Ishikawa (cell line): ENCODE data around the gene HYAL1.

Source experiments
- CEBPB ChIP-seq: IDR thresholded peaks from 2 replicates; pipeline ENCODE4 v1.6.1; 2012
- CREB1 ChIP-seq: IDR thresholded peaks from 2 replicates; pipeline ENCODE4 v1.6.1; 2012; ENCODE audit warnings: low read depth
- EGR1 ChIP-seq: IDR thresholded peaks from 2 replicates; pipeline ENCODE4 v1.6.1; 2012
- EP300 ChIP-seq: IDR thresholded peaks from 2 replicates; pipeline ENCODE4 v1.6.1; 2012; ENCODE audit warnings: borderline replicate concordance
- FOXM1 ChIP-seq: IDR thresholded peaks from 2 replicates; pipeline ENCODE4 v1.6.1; 2012; ENCODE audit warnings: low read depth, borderline replicate concordance
- MAX ChIP-seq: IDR thresholded peaks from 2 replicates; pipeline ENCODE4 v1.6.1; 2012
- NFIC ChIP-seq: IDR thresholded peaks from 2 replicates; pipeline ENCODE4 v1.6.1; 2012
- RAD21 ChIP-seq: IDR thresholded peaks from 2 replicates; pipeline ENCODE4 v1.6.1; 2012; ENCODE audit warnings: low read depth
- REST ChIP-seq: IDR thresholded peaks from 2 replicates; pipeline ENCODE4 v1.6.1; 2012; ENCODE audit warnings: low read depth, mild to moderate bottlenecking
- TAF1 ChIP-seq: IDR thresholded peaks from 2 replicates; pipeline ENCODE4 v1.6.1; 2012; ENCODE audit warnings: low read depth, mild to moderate bottlenecking
- TCF12 ChIP-seq: IDR thresholded peaks from 2 replicates; pipeline ENCODE4 v1.6.1; 2012; ENCODE audit warnings: low read depth
- TEAD4 ChIP-seq: IDR thresholded peaks from 2 replicates; pipeline ENCODE4 v1.6.1; 2012
- USF1 ChIP-seq: IDR thresholded peaks from 2 replicates; pipeline ENCODE4 v1.6.1; 2012
- YY1 ChIP-seq: IDR thresholded peaks from 2 replicates; pipeline ENCODE4 v1.6.1; 2012; ENCODE audit warnings: low read depth
- ZBTB7A ChIP-seq: IDR thresholded peaks from 2 replicates; pipeline ENCODE4 v1.6.1; 2012; ENCODE audit warnings: low read depth

HYAL1 gene

GRCh38 chr3:50314816-50315215 is 11.4 kb upstream of the HYAL1 start:
- TF ChIP-seq TEAD4 = no peak

GRCh38 chr3:50314342-50314741 is 11.0 kb upstream of the HYAL1 start:
- TF ChIP-seq REST (no peak), ZBTB7A (no peak), FOXM1 (no peak), NFIC (no peak), EP300 (no peak), EGR1 (no peak), RAD21 (no peak), MAX (no peak), CEBPB (no peak), TAF1 (no peak), USF1 (no peak), TEAD4 (no peak), CREB1 (no peak), TCF12 (no peak), YY1 (no peak)

GRCh38 chr3:50304601-50305000 is 1.2 kb upstream of the HYAL1 start:
- TF ChIP-seq RAD21 = no peak
- no peak for TF ChIP-seq TAF1
- no peak for TF ChIP-seq MAX
- no peak for TF ChIP-seq USF1
- no peak for TF ChIP-seq CEBPB
- TF ChIP-seq EGR1 = no peak
- TF ChIP-seq FOXM1 = no peak
- no peak for TF ChIP-seq REST
- no peak for TF ChIP-seq EP300
- TF ChIP-seq TEAD4 = no peak
- TF ChIP-seq NFIC = no peak
- no peak for TF ChIP-seq CREB1
- no peak for TF ChIP-seq ZBTB7A
- TF ChIP-seq TCF12 = no peak
- TF ChIP-seq YY1 = no peak

- no peak for TF ChIP-seq USF1
Measured at GRCh38 chr3:50302095-50303012, 1.0 kb downstream of the HYAL1 start.

- TF ChIP-seq CEBPB (no peak), EGR1 (no peak), RAD21 (no peak), YY1 (no peak), TAF1 (no peak), REST (no peak), EP300 (no peak), CREB1 (no peak), USF1 (no peak), ZBTB7A (no peak), MAX (no peak), TEAD4 (no peak), NFIC (no peak), FOXM1 (no peak), TCF12 (no peak)
Measured at GRCh38 chr3:50300681-50301254, 2.6 kb downstream of the HYAL1 start.
